GM23338 (cell line): ENCODE results near the gene SLC38A10. TPM values are rescaled to one million over a fixed set of nuclear protein-coding genes. Genes with fewer than 3 reads are reported as not detected.
A peak's percentile ranks its signal among the peaks of the same experiment; 100 is the strongest.

Experiments
- ATAC-seq: fragments of 200-7000 bp; cut with Tn5 transposase; 3 replicates; pipeline ENCODE4 v1.9.1; 2020
- DNase-seq: peaks from one replicate; pipeline ENCODE4 v3.0.0-alpha.2; 2015; ENCODE audit warnings: low spot score
- H2AFZ ChIP-seq: fragments of 200-600 bp; sonication (generic); 2 replicates; pipeline ENCODE4 v1.8.0; 2016; ENCODE audit warnings: antibody characterized with exemption, mild to moderate bottlenecking, moderate library complexity
- H3F3A ChIP-seq: fragments of 200-600 bp; sonication (generic); replicated peaks from 2 replicates; pipeline ENCODE4 v1.8.0; 2017; ENCODE audit warnings: antibody characterized with exemption, mixed run types, low read depth
- H3K27ac ChIP-seq: fragments of 200-600 bp; sonication (generic); 2 replicates; pipeline ENCODE4 v1.6.1; 2016; ENCODE audit warnings: low read depth
- H3K27me3 ChIP-seq: fragments of 200-600 bp; sonication (generic); 2 replicates; pipeline ENCODE4 v1.8.0; 2016; ENCODE audit warnings: mild to moderate bottlenecking, mixed run types, moderate library complexity; ENCODE audit not compliant: insufficient read depth
- H3K36me3 ChIP-seq: fragments of 200-600 bp; sonication (generic); 2 replicates; pipeline ENCODE4 v1.8.0; 2016; ENCODE audit warnings: mild to moderate bottlenecking; ENCODE audit not compliant: insufficient read depth
- H3K4me1 ChIP-seq: fragments of 200-600 bp; sonication (generic); 2 replicates; pipeline ENCODE4 v1.8.0; 2016; ENCODE audit warnings: mild to moderate bottlenecking, moderate library complexity; ENCODE audit not compliant: insufficient read depth
- H3K4me2 ChIP-seq: fragments of 200-600 bp; sonication (generic); 2 replicates; pipeline ENCODE4 v1.7.1; 2017; ENCODE audit warnings: mixed run types
- H3K4me3 ChIP-seq: fragments of 200-600 bp; sonication (generic); 2 replicates; pipeline ENCODE4 v1.6.1; 2016; ENCODE audit warnings: mixed run types
- H3K79me2 ChIP-seq: fragments of 200-600 bp; sonication (generic); replicated peaks from 2 replicates; pipeline ENCODE4 v1.8.0; 2017; ENCODE audit warnings: mild to moderate bottlenecking; ENCODE audit not compliant: insufficient read depth
- H3K9me2 ChIP-seq: fragments of 200-600 bp; sonication (generic); 2 replicates; pipeline ENCODE4 v1.8.0; 2017; ENCODE audit not compliant: insufficient read depth
- H4K20me1 ChIP-seq: fragments of 200-600 bp; sonication (generic); replicated peaks from 2 replicates; pipeline ENCODE4 v1.8.0; 2017; ENCODE audit warnings: mild to moderate bottlenecking; ENCODE audit not compliant: insufficient read depth
- H3K27ac Mint-ChIP-seq: 2 replicates; pipeline ENCODE4 v1.8.0; 2020; ENCODE audit warnings: inconsistent platforms, mild to moderate bottlenecking, moderate library complexity, mixed read lengths
- H3K27me3 Mint-ChIP-seq: 3 replicates; pipeline ENCODE4 v1.8.0; 2022; ENCODE audit warnings: low read depth, mild to moderate bottlenecking, moderate library complexity, mixed read lengths, inconsistent platforms; ENCODE audit not compliant: insufficient read depth, poor library complexity
- H3K36me3 Mint-ChIP-seq: 3 replicates; pipeline ENCODE4 v1.8.0; 2021; ENCODE audit warnings: low read depth, mild to moderate bottlenecking, inconsistent platforms, moderate library complexity, mixed read lengths
- H3K4me1 Mint-ChIP-seq: 3 replicates; pipeline ENCODE4 v1.8.0; 2020; ENCODE audit warnings: mild to moderate bottlenecking, inconsistent platforms, mixed read lengths
- H3K4me3 Mint-ChIP-seq: 3 replicates; pipeline ENCODE4 v1.8.0; 2021; ENCODE audit warnings: moderate library complexity, mild to moderate bottlenecking, inconsistent platforms, mixed read lengths
- H3K9me3 Mint-ChIP-seq: 3 replicates; pipeline ENCODE4 v1.8.0; 2020; ENCODE audit warnings: moderate library complexity, mild to moderate bottlenecking, inconsistent platforms, mixed read lengths
- CREB1 ChIP-seq: fragments of 250-450 bp; sonication (Bioruptor Pico); IDR thresholded peaks from 2 replicates; pipeline ENCODE4 v1.5.0; 2020; ENCODE audit warnings: low read depth, mild to moderate bottlenecking, moderate library complexity
- CTCF ChIP-seq, 2 experiments: fragments of 200-600 bp in 1 of 2; sonication (generic) in 1 of 2; conservative IDR thresholded peaks; 2 replicates each; pipeline versions ENCODE4 v1.5.1 to v1.6.1; 2016 to 2017; ENCODE audit warnings: antibody characterized with exemption in 2 of 2, low read depth in 2 of 2, mild to moderate bottlenecking in 2 of 2, moderate library complexity in 1 of 2
- ETS1 ChIP-seq: IDR thresholded peaks from 2 replicates; pipeline ENCODE4 v1.6.1; 2016; ENCODE audit warnings: antibody characterized with exemption
- EZH2 ChIP-seq: fragments of 200-600 bp; sonication (generic); IDR thresholded peaks from one replicate; pipeline ENCODE4 v1.8.0; 2017; ENCODE audit warnings: antibody characterized with exemption, mild to moderate bottlenecking, low read depth; ENCODE audit not compliant: unreplicated experiment
- NANOG ChIP-seq: IDR thresholded peaks from 2 replicates; pipeline ENCODE4 v1.6.1; 2016; ENCODE audit warnings: antibody characterized with exemption, borderline replicate concordance
- POLR2AphosphoS5 ChIP-seq: IDR thresholded peaks from 2 replicates; pipeline ENCODE4 v1.6.1; 2016; ENCODE audit warnings: antibody characterized with exemption, low read depth
- REST ChIP-seq: IDR thresholded peaks from one replicate; pipeline ENCODE4 v1.6.1; 2018; ENCODE audit warnings: antibody characterized with exemption; ENCODE audit not compliant: unreplicated experiment
- STAT1 ChIP-seq: IDR thresholded peaks from one replicate; pipeline ENCODE4 v1.6.1; 2016; ENCODE audit warnings: antibody characterized with exemption; ENCODE audit not compliant: unreplicated experiment
- ZNF114 ChIP-seq: fragments of 250-450 bp; sonication (Bioruptor Pico); IDR thresholded peaks from 2 replicates; pipeline ENCODE4 v1.5.0; 2020; ENCODE audit warnings: mild to moderate bottlenecking, moderate library complexity
- ZNF462 ChIP-seq: fragments of 250-450 bp; sonication (Bioruptor Pico); IDR thresholded peaks from 2 replicates; pipeline ENCODE4 v1.5.0; 2020; ENCODE audit warnings: mild to moderate bottlenecking, moderate library complexity
- polyA plus RNA-seq: library from polyadenylated mRNA; unstranded; fragments of >200 nt; fragmentation: Nextera tagmentation; extraction: Ambion mirVana; gene quantifications from 2 replicates; pipeline ENCODE4 v1.2.1, GENCODE V29; 2016
- total RNA-seq: library from RNA; depleted of rRNA; stranded (reverse); fragments of >200 nt; shearing (Covaris generic); gene quantifications from 2 replicates; pipeline ENCODE4 v1.2.3, GENCODE V29; 2014

SLC38A10 gene
- total and polyA plus RNA-seq, 2 experiments from 2014 or later: 17.1 to 55.8 TPM

- no peak overlapping the region for H3K4me2 ChIP-seq
- H3F3A ChIP-seq: no peaks in the 10 kb centered on the region
- H3K4me3 ChIP-seq: no peak overlapping the region
- Mint-ChIP-seq H3K4me1 (no peaks in the 10 kb centered on the region; the same call in 2 of the 3 replicates), H3K27me3 (peaks cover 4% of the 10 kb centered on the region), H3K9me3 (no peaks in the 10 kb centered on the region), H3K4me3 (no peak overlapping the region), H3K36me3 (peaks cover 16% of the 10 kb centered on the region), H3K27ac (peak overlapping the region; percentile 1; the same call in 1 of the 2 replicates)
- no peaks in the 10 kb centered on the region for H3K36me3 ChIP-seq
- H3K79me2 ChIP-seq: no peaks in the 10 kb centered on the region
- H4K20me1 ChIP-seq: no peaks in the 10 kb centered on the region
- H2AFZ ChIP-seq: no peak overlapping the region
- H3K27me3 ChIP-seq: no peaks in the 10 kb centered on the region
- no peaks in the 10 kb centered on the region for H3K9me2 ChIP-seq
- H3K4me1 ChIP-seq: no peaks in the 10 kb centered on the region
- H3K27ac ChIP-seq: no peak overlapping the region
- DNase-seq (no peak), ATAC-seq (no peak)
- TF ChIP-seq CTCF (conservative IDR thresholded peaks at IDR 0.05; ENCODE audit: low read depth in 2 of 2): no peak
- no peak for TF ChIP-seq EZH2
- no peak for TF ChIP-seq CREB1 (CRISPR knock-in tag)
- no peak for TF ChIP-seq REST
- no peak for TF ChIP-seq POLR2AphosphoS5
- no peak for TF ChIP-seq ETS1
- no peak for TF ChIP-seq NANOG
- TF ChIP-seq ZNF462 (CRISPR knock-in tag): no peak
- no peak for TF ChIP-seq ZNF114
- no peak for TF ChIP-seq STAT1
Observed at GRCh38 chr17:81267390-81268067, 27.6 kb downstream of the SLC38A10 start.
